ENCODE data around the gene ERI3.

The ERI3 gene

DNA sequence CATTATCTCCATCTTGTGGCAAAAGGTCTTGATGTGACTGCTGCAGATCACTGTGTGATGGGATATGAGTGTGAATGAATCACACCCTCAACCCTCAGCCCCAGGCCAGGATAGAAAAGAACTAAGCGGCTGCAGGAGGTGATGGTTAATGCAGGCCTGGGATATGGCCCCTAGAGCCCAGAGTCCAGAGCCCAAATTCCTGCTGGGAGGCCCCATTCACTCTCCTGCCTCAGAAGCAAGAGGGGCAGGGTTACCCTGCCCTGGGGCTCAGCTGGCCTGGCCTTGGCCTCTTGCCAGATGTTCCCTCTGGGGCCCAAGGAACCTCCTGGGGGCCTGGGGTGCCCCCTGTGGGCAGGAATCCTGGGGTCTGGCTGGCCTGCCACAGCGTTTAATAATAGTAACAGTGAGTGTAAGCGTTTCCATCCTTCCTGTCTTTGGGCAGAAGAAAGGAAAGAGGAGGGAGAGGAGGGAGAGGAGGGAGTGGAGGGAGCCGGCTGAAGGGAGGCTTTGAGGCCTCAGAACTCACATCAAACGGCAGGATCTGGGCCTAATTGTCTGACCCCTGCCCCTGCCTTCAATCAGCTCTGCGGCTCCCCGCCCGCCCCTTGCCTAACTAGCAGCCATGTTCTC lies 115.6 kb downstream of the ERI3 start:
- H3K27ac ChIP-seq (replicated peaks), result no peak overlapping the region
- H3K4me3 ChIP-seq (replicated peaks; ENCODE audit: insufficient read depth, low read length), result no peak overlapping the region
- no peak for DNase-seq (ENCODE audit: low read depth in 1 of 2, low spot score in 1 of 2)
- TF ChIP-seq, protein P1, sequence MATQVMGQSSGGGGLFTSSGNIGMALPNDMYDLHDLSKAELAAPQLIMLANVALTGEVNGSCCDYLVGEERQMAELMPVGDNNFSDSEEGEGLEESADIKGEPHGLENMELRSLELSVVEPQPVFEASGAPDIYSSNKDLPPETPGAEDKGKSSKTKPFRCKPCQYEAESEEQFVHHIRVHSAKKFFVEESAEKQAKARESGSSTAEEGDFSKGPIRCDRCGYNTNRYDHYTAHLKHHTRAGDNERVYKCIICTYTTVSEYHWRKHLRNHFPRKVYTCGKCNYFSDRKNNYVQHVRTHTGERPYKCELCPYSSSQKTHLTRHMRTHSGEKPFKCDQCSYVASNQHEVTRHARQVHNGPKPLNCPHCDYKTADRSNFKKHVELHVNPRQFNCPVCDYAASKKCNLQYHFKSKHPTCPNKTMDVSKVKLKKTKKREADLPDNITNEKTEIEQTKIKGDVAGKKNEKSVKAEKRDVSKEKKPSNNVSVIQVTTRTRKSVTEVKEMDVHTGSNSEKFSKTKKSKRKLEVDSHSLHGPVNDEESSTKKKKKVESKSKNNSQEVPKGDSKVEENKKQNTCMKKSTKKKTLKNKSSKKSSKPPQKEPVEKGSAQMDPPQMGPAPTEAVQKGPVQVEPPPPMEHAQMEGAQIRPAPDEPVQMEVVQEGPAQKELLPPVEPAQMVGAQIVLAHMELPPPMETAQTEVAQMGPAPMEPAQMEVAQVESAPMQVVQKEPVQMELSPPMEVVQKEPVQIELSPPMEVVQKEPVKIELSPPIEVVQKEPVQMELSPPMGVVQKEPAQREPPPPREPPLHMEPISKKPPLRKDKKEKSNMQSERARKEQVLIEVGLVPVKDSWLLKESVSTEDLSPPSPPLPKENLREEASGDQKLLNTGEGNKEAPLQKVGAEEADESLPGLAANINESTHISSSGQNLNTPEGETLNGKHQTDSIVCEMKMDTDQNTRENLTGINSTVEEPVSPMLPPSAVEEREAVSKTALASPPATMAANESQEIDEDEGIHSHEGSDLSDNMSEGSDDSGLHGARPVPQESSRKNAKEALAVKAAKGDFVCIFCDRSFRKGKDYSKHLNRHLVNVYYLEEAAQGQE (IDR thresholded peaks at IDR 0.05; ENCODE audit: insufficient replicate concordance, low read depth), result no peak
- TF ChIP-seq POLR2AphosphoS5 (IDR thresholded peaks at IDR 0.05; ENCODE audit: low read depth), result no peak
- TF ChIP-seq GABPA (IDR thresholded peaks at IDR 0.05; ENCODE audit: low read depth), result no peak
- H3K27me3 ChIP-seq (ENCODE audit: insufficient read depth, poor library complexity, severe bottlenecking), result no peaks in the 10 kb centered on the region

DNA sequence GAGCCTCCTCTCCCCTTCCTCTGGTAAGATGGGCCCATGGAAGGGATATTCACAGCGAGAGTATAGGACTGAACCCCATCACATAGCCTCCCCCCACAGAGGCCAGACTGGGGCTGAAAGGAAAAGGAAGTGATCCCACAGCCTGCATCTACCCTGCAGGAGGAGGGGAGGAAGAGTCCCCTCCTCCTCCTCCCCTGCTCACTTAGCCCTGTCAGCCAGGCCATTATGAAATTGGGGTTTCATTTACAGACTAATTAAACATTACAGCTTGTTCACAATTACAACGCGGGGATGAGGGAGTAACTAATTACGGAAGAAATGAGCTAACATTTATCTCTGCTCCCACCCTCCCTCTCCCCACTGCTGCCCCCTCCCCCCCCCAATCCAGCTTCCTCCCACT lies 116.4 kb downstream of the ERI3 start:
- DNase-seq (ENCODE audit: low read depth in 1 of 2, low spot score in 1 of 2), result no peak
- H3K4me3 ChIP-seq (replicated peaks; ENCODE audit: insufficient read depth, low read length), result no peak overlapping the region
- H3K27me3 ChIP-seq (ENCODE audit: insufficient read depth, poor library complexity, severe bottlenecking), result no peaks in the 10 kb centered on the region
- H3K27ac ChIP-seq (replicated peaks), result no peak overlapping the region
- no peak for TF ChIP-seq POLR2AphosphoS5 (IDR thresholded peaks at IDR 0.05; ENCODE audit: low read depth)
- TF ChIP-seq, protein P1 (IDR thresholded peaks at IDR 0.05; ENCODE audit: insufficient replicate concordance, low read depth), result no peak
- TF ChIP-seq, protein P2, sequence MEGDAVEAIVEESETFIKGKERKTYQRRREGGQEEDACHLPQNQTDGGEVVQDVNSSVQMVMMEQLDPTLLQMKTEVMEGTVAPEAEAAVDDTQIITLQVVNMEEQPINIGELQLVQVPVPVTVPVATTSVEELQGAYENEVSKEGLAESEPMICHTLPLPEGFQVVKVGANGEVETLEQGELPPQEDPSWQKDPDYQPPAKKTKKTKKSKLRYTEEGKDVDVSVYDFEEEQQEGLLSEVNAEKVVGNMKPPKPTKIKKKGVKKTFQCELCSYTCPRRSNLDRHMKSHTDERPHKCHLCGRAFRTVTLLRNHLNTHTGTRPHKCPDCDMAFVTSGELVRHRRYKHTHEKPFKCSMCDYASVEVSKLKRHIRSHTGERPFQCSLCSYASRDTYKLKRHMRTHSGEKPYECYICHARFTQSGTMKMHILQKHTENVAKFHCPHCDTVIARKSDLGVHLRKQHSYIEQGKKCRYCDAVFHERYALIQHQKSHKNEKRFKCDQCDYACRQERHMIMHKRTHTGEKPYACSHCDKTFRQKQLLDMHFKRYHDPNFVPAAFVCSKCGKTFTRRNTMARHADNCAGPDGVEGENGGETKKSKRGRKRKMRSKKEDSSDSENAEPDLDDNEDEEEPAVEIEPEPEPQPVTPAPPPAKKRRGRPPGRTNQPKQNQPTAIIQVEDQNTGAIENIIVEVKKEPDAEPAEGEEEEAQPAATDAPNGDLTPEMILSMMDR (IDR thresholded peaks at IDR 0.05; ENCODE audit: insufficient read depth, low read length), result no peak

DNA sequence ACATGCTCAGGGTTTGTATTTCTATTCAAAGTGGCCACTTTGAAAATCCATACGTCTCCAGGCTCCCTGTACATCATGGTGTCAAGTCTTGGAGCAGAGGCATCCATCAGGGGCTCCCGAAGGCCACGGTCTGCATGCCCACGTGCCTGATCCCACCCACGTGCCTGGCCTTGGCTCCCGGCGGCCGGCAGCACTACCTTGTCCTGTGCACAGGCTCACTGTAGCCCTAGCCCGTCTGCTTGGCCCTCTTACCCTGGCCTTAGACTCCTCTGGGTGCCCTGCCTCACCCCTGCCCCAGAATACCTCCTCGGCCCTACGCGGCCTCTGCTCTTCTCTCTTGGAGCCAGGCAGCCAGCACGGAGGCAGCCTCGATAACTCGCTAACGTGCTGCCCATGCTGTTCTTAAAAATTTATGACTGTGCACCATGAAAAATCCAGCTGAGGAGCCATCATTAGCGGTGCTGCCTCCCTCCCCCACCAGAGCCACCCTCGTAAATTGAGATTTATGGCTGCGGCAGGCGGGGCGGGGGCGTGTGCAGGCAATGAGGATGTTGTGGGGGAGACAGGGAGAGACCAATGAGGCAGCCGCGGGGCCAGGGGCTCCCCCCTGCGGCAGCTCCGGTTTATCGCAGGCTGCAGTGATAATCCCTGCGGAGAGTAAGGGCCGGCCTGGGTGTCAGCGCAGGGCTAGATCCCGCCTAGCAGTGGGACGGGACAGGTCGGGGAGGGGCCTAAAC lies 117.2 kb downstream of the ERI3 start:
- DNase-seq (ENCODE audit: low read depth in 1 of 2, low spot score in 1 of 2), result no peak
- H3K4me3 ChIP-seq (replicated peaks; ENCODE audit: insufficient read depth, low read length), result no peak overlapping the region
- no peaks in the 10 kb centered on the region for H3K27me3 ChIP-seq (ENCODE audit: insufficient read depth, poor library complexity, severe bottlenecking)
- TF ChIP-seq, protein P1 (IDR thresholded peaks at IDR 0.05; ENCODE audit: insufficient replicate concordance, low read depth), result no peak
- no peak for TF ChIP-seq POLR2AphosphoS5 (IDR thresholded peaks at IDR 0.05; ENCODE audit: low read depth)
- TF ChIP-seq GABPA (IDR thresholded peaks at IDR 0.05; ENCODE audit: low read depth), result no peak
- TF ChIP-seq SPI1 (IDR thresholded peaks at IDR 0.05; ENCODE audit: borderline replicate concordance, low read depth), result no peak
- TF ChIP-seq, protein P2 (IDR thresholded peaks at IDR 0.05; ENCODE audit: insufficient read depth, low read length), result no peak
- H3K27ac ChIP-seq (replicated peaks), result no peak overlapping the region
